Sigmoid colon (tissue), 7 donors: ENCODE results near the gene FGFRL1. TPM values are rescaled to one million over a fixed set of nuclear protein-coding genes. Genes with fewer than 3 reads are reported as not detected.
A peak's percentile ranks its signal among the peaks of the same experiment; 100 is the strongest.

Source experiments
- DNase-seq: peaks from one replicate; pipeline ENCODE4 v3.0.0-alpha.2; 2019
- H3K27ac ChIP-seq, 4 donors: fragments of 200-600 bp; sonication (generic); one replicate each; pipeline ENCODE4 v1.5.1; 2016 to 2019; ENCODE audit warnings: mild to moderate bottlenecking in 1 of 4
- H3K27me3 ChIP-seq, 3 donors: fragments of 200-600 bp; sonication (generic); one replicate each; pipeline ENCODE4 v1.5.1; 2019; ENCODE audit warnings: mild to moderate bottlenecking in 1 of 3
- H3K36me3 ChIP-seq, 4 donors: fragments of 200-600 bp; sonication (generic); one replicate each; pipeline ENCODE4 v1.5.1; 2016 to 2019
- H3K4me1 ChIP-seq, 4 donors: fragments of 200-600 bp; sonication (generic); one replicate each; pipeline ENCODE4 v1.5.1; 2017 to 2019
- H3K4me3 ChIP-seq, 4 donors: fragments of 200-600 bp; sonication (generic); one replicate each; pipeline ENCODE4 v1.5.1; 2017 to 2019; ENCODE audit warnings: mild to moderate bottlenecking in 2 of 4, moderate library complexity in 1 of 4
- H3K9me3 ChIP-seq, 4 donors: fragments of 200-600 bp in 3 of 4; sonication (generic) in 3 of 4; one replicate each; pipeline versions ENCODE4 v1.5.1 to v1.6.1; 2013 to 2019
- EP300 ChIP-seq, 4 donors: sonication (generic); formaldehyde crosslinking; IDR thresholded peaks; one replicate each; pipeline ENCODE4 v1.6.1; 2017; ENCODE audit warnings: antibody characterized with exemption in 4 of 4
- POLR2A ChIP-seq, 2 donors: fragments of 450-650 bp; IDR thresholded peaks; one replicate each; pipeline ENCODE4 v1.6.1; 2016; ENCODE audit warnings: antibody characterized with exemption in 2 of 2, mild to moderate bottlenecking in 2 of 2, moderate library complexity in 2 of 2
- POLR2AphosphoS5 ChIP-seq, 4 donors: sonication (generic); formaldehyde crosslinking; IDR thresholded peaks; one replicate each; pipeline ENCODE4 v1.6.1; 2017; ENCODE audit warnings: antibody characterized with exemption in 4 of 4
- WGBS, 2 donors: extraction: QIAGEN DNeasy Blood & Tissue Kit; methylation state at CpG; one replicate each; pipeline ENCODE4 v1.1.7; 2013; 5-methylcytosine and 5-hydroxymethylcytosine counted together
- intact Hi-C: fragments of 100-400 bp; cut with DNase I; formaldehyde crosslinking; loops from one replicate; pipeline ENCODE4 v1.15.1; 2023
- polyA plus RNA-seq, 3 donors: library from polyadenylated mRNA; stranded (reverse); fragments of 200-250 nt; gene quantifications; one replicate each; pipeline ENCODE4 v1.2.3, GENCODE V29; 2013
- total RNA-seq, 4 donors: library from RNA; depleted of rRNA; stranded (reverse); fragments of >200 nt; gene quantifications; one replicate each; pipeline ENCODE4 v1.1.0, GENCODE V29; 2016
- TF ChIP-seq, protein P1 (sequence below), 4 experiments: fragments of 450-650 bp in 3 of 4; fragments of 200-600 bp in 1 of 4; IDR thresholded peaks; one replicate each; pipeline ENCODE4 v1.5.1; 2016 to 2019; ENCODE audit warnings: antibody characterized with exemption in 4 of 4, mild to moderate bottlenecking in 3 of 4, moderate library complexity in 2 of 4
- donor health status: healthy with polysubstance abuse.
- donor health status: Bipolar disorder and iron deficiency.
- donor health status: healthy.

FGFRL1 gene, protein sequence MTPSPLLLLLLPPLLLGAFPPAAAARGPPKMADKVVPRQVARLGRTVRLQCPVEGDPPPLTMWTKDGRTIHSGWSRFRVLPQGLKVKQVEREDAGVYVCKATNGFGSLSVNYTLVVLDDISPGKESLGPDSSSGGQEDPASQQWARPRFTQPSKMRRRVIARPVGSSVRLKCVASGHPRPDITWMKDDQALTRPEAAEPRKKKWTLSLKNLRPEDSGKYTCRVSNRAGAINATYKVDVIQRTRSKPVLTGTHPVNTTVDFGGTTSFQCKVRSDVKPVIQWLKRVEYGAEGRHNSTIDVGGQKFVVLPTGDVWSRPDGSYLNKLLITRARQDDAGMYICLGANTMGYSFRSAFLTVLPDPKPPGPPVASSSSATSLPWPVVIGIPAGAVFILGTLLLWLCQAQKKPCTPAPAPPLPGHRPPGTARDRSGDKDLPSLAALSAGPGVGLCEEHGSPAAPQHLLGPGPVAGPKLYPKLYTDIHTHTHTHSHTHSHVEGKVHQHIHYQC
- 10 to 100 TPM in 1 of 4 donors, 1 to 10 TPM in 3; 6.1 to 10.0 (median 8.0) TPM for total RNA-seq
- polyA plus RNA-seq: 10 to 100 TPM in 1 of 3 donors, 1 to 10 TPM in 2; 1.2 to 12.1 (median 3.0) TPM

DNA sequence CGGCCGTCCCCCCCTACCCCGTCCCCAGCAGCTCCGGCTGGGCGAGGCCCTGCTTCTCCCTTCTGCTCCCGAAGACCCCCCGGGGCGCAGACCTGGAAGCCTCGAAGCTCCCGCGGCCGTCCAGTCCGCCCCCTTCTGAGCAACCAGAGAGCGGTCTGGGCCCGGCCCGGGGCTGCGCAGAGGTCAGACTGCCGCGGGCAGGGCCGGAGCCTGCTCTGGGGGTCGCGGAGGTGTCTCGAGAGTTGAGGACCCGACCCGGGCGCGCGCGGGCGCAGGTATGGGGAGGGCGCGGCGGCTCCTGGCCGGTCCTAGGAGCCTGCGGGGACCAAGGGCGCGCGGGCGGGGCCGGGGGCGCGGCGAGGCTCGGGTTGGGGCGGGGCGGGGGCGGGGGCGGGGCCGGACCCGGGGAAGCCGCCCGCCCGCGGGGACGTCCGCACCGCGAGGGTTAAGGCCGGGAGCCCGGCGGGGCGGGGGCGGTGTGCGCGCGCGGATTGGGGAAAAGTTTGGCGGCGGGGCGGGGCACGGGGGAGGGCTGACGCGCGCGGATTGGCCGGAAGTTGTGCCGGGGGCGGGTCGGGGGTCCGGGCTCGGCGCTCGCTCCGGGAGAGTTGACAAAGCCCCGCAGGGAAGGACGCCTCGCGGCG is at the start of gene FGFRL1:
TSS of gene FGFRL1 (plus strand) at position 605 of the 644 bp plus-strand sequence. CDS start 860 bp downstream, outside the sequence.
- TF ChIP-seq EP300 (IDR thresholded peaks at IDR 0.05) (no peak), POLR2AphosphoS5 (IDR thresholded peaks at IDR 0.05) (peak in 2 of 4 donors; percentile 37 to 53)
- WGBS, 2 donors: 1% methylated on average over 89 of the region's 89 CpGs
- Histone ChIP-seq H3K4me1 (peaks cover 0 to 34% (median 32%) of the 10 kb centered on the region in 4 donors), H3K36me3 (no peaks in the 10 kb centered on the region), H3K4me3 (peak within 1 kb of the TSS; percentile 33 to 74 (median 61)), H3K27ac (peak within 1 kb of the TSS; percentile 69 to 86 (median 72)), H3K9me3 (no peaks in the 10 kb centered on the region), H3K27me3 (peaks cover 8 to 28% (median 18%) of the 10 kb centered on the region in 3 donors)
- DNase-seq: peak; percentile 96
- intact Hi-C loops: no loop called here

DNA sequence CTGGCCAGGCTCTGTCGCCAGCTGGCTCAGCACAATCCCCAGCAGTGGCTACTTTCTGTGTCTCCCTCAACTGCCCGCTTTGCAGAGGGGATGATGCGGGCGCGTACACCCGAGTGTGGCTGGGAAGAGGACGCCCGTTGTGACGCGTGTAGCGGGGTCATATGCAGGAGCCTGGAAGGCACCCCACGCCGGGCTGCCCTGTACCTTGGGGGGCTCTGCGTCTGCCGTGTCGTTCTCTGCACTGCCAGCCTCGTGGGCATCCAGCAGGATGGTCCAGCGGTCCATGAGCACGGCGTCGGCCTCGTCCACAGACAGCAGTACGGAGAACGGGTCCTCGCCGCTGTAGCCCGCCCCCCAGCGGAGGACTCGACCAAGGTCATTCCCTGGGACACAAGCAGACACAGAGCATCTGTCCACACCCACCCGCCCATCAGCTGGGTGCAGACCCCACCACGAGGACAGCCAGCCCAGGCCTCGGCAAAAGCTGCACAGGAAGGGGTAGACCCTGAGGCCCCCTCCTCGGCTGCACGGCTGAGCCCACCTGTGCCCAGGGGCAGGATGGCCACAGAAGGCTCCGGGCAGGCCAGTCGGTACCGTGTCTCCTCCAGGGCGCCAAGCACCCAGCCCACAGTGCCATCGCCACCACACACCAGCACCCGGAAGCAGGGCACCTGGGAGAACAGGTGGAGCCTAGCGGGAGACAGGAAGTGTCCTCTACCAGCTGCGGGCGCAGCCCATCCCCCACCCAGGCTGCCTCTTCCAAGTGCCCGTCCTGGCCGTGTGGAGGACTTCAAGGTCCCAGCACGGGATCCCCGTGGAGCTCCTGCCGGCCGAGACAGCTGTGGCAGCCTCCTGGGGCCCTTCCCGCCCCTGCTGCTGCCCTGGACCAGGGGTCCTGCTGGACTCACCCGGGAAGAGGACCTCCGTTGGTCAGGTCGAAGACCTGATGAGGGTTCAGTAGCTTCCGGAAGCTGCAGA is 48.9 kb upstream of the FGFRL1 start:
- WGBS, 2 donors: 65 to 93% methylated on average over 54 of the region's 54 CpGs
- Histone ChIP-seq H3K4me1 (peaks cover 0 to 2% (median 2%) of the 10 kb centered on the region in 4 donors), H3K4me3 (no peak overlapping the region), H3K27me3 (peaks cover 0 to 3% (median 1%) of the 10 kb centered on the region in 3 donors), H3K27ac (no peak overlapping the region), H3K9me3 (no peaks in the 10 kb centered on the region), H3K36me3 (peaks cover 0 to 40% (median 11%) of the 10 kb centered on the region in 4 donors)
- intact Hi-C loops: no loop called here
- TF ChIP-seq POLR2AphosphoS5 (IDR thresholded peaks at IDR 0.05) (no peak), EP300 (IDR thresholded peaks at IDR 0.05) (no peak), POLR2A (IDR thresholded peaks at IDR 0.05) (no peak)
- TF ChIP-seq, protein P1, sequence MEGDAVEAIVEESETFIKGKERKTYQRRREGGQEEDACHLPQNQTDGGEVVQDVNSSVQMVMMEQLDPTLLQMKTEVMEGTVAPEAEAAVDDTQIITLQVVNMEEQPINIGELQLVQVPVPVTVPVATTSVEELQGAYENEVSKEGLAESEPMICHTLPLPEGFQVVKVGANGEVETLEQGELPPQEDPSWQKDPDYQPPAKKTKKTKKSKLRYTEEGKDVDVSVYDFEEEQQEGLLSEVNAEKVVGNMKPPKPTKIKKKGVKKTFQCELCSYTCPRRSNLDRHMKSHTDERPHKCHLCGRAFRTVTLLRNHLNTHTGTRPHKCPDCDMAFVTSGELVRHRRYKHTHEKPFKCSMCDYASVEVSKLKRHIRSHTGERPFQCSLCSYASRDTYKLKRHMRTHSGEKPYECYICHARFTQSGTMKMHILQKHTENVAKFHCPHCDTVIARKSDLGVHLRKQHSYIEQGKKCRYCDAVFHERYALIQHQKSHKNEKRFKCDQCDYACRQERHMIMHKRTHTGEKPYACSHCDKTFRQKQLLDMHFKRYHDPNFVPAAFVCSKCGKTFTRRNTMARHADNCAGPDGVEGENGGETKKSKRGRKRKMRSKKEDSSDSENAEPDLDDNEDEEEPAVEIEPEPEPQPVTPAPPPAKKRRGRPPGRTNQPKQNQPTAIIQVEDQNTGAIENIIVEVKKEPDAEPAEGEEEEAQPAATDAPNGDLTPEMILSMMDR (IDR thresholded peaks at IDR 0.05): no peak
- peak; percentile 62 for DNase-seq

DNA sequence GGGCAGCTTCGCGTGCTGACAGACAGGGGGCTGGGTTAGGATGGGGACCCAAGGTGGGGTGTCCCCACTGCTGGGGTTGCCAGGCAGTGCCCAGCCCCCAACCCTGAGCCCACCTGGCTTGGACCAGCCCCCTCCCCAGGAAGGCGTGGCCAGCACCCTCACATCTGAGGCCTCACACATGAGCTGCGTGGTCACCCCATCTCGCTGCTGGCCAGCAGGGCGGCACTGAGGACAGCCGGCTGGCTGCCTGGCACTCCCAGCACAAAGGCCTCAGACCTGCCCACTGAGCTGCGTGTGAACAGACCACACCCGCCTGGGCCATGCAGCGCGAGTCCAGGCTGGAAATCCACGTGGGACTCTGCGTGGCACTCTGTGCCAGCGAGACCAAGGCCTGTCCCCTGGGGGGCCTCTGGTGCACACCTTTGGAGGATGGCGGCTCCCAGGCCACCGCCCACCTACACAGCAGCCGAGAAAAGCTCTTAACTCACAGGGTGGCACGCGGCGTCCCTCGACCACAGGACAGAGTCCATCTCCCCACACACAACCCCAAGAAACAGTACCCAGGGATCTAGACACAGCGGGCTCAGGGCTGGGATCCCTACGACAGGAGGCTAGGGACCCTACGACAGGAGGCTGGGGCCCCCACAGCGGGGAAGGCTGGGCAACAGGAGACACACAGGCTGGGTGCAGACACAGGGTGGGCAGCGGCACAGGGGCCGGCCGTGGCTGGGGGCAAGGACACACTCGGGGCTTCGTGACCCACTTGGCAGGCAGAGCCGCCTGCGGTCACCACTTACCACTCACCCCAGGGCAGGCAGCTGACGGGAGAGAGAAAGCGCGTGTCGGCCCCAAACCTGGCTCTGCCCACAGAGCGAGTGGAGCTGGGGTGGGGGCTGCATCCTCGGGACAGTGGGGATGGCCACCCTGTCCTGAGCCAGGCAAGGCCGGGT is 47.9 kb upstream of the FGFRL1 start:
- no peak overlapping the region for H3K4me3 ChIP-seq
- peaks cover 0 to 13% (median 12%) of the 10 kb centered on the region in 3 donors for H3K27me3 ChIP-seq
- WGBS, 2 donors: 77 to 93% methylated on average over 39 of the region's 39 CpGs
- peaks cover 0 to 12% (median 11%) of the 10 kb centered on the region in 4 donors for H3K4me1 ChIP-seq
- no peak overlapping the region for H3K27ac ChIP-seq
- intact Hi-C loops: no loop called here
- no peaks in the 10 kb centered on the region for H3K9me3 ChIP-seq
- TF ChIP-seq POLR2A (IDR thresholded peaks at IDR 0.05) (no peak), EP300 (IDR thresholded peaks at IDR 0.05) (no peak), POLR2AphosphoS5 (IDR thresholded peaks at IDR 0.05) (no peak)
- TF ChIP-seq, protein P1 (IDR thresholded peaks at IDR 0.05): no peak
- DNase-seq: no peak
- H3K36me3 ChIP-seq: peaks cover 0 to 31% (median 5%) of the 10 kb centered on the region in 4 donors

DNA sequence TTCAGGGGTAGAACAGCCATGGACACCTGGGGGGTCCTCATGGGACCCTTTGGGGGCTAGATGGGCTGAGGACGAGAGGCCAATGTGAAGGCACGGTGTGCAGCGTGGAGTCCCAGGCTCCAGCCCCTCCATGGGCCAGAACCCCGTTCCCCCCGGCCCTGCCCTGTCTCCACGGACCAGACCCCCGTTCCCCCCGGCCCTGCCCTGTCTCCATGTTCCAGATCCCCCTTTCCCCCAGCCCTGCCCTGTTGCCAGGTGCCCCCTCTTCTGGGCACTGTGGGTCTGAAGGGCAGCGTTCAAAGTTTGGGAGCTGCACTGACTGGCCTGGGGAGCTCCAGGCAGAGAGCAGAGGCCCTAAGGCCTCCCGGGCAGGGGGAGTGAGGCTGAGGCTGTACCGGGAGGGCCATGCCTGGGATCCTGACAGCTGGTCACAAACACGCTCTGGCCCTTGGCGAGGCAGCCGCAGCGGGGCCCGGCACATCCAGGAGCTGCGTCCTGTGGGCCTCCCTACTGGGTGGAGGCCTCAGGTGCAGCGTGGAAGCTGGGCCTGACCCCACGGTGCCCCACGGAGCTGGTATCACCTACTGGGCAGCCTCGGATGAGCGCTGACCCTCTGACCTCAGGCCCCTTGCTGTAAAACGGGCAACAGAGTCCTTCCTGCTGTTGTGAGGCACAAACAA is 46.9 kb upstream of the FGFRL1 start:
- intact Hi-C loops: no loop called here
- Histone ChIP-seq H3K27me3 (peaks cover 0 to 17% (median 16%) of the 10 kb centered on the region in 3 donors), H3K4me3 (no peak overlapping the region), H3K36me3 (peaks cover 0 to 30% (median 5%) of the 10 kb centered on the region in 4 donors), H3K9me3 (no peaks in the 10 kb centered on the region), H3K27ac (no peak overlapping the region), H3K4me1 (peaks cover 0 to 12% (median 11%) of the 10 kb centered on the region in 4 donors)
- TF ChIP-seq EP300 (IDR thresholded peaks at IDR 0.05): no peak
- no peak for TF ChIP-seq POLR2AphosphoS5 (IDR thresholded peaks at IDR 0.05)
- TF ChIP-seq POLR2A (IDR thresholded peaks at IDR 0.05): no peak
- TF ChIP-seq, protein P1 (IDR thresholded peaks at IDR 0.05): no peak
- 91 to 94% methylated on average over 23 of the region's 23 CpGs for WGBS, 2 donors
- no peak for DNase-seq
